Hepatocyte (in vitro differentiated cells): ENCODE data around the gene RPTOR. TPM values are rescaled to one million over a fixed set of nuclear protein-coding genes. Genes with fewer than 3 reads are reported as not detected.

ENCODE experiments used
- DNase-seq: peaks from one replicate; pipeline ENCODE4 v3.0.0-alpha.2; 2016; ENCODE audit warnings: low spot score
- H2AFZ ChIP-seq: fragments of 200-600 bp; sonication (generic); 2 replicates; pipeline ENCODE4 v1.6.0; 2016; ENCODE audit warnings: antibody characterized with exemption, mild to moderate bottlenecking
- H3K27ac ChIP-seq: fragments of 200-600 bp; sonication (generic); 2 replicates; pipeline ENCODE4 v1.5.1; 2016; ENCODE audit warnings: mild to moderate bottlenecking
- H3K27me3 ChIP-seq: fragments of 200-600 bp; sonication (generic); 2 replicates; pipeline ENCODE4 v1.6.1; 2016
- H3K36me3 ChIP-seq: fragments of 200-600 bp; sonication (generic); replicated peaks from 2 replicates; pipeline ENCODE4 v1.5.1; 2016; ENCODE audit warnings: low read depth; ENCODE audit not compliant: insufficient read depth
- H3K4me1 ChIP-seq: fragments of 200-600 bp; sonication (generic); 2 replicates; pipeline ENCODE4 v1.5.1; 2016; ENCODE audit warnings: mild to moderate bottlenecking, moderate library complexity; ENCODE audit not compliant: insufficient read depth
- H3K4me2 ChIP-seq: fragments of 200-600 bp; sonication (generic); 2 replicates; pipeline ENCODE4 v1.6.0; 2016
- H3K4me3 ChIP-seq: fragments of 200-600 bp; sonication (generic); 2 replicates; pipeline ENCODE4 v1.5.1; 2016; ENCODE audit warnings: mild to moderate bottlenecking
- H3K79me2 ChIP-seq: fragments of 200-600 bp; sonication (generic); 2 replicates; pipeline ENCODE4 v1.6.0; 2017; ENCODE audit warnings: mild to moderate bottlenecking
- H3K9me2 ChIP-seq: fragments of 200-600 bp; sonication (generic); replicated peaks from 2 replicates; pipeline ENCODE4 v1.6.0; 2017; ENCODE audit warnings: mild to moderate bottlenecking; ENCODE audit not compliant: insufficient read depth
- H3K9me3 ChIP-seq: fragments of 200-600 bp; sonication (generic); 2 replicates; pipeline ENCODE4 v1.5.1; 2016; ENCODE audit warnings: low read depth, mild to moderate bottlenecking
- H4K20me1 ChIP-seq: fragments of 200-600 bp; sonication (generic); 2 replicates; pipeline ENCODE4 v1.6.0; 2016; ENCODE audit warnings: mild to moderate bottlenecking; ENCODE audit not compliant: insufficient read depth, poor library complexity, severe bottlenecking
- CTCF ChIP-seq: fragments of 200-600 bp; sonication (generic); IDR thresholded peaks from 2 replicates; pipeline ENCODE4 v1.5.1; 2016; ENCODE audit warnings: antibody characterized with exemption, mild to moderate bottlenecking; ENCODE audit not compliant: poor library complexity
- EZH2 ChIP-seq: fragments of 200-600 bp; sonication (generic); IDR thresholded peaks from 2 replicates; pipeline ENCODE4 v1.6.1; 2016; ENCODE audit warnings: antibody characterized with exemption, mild to moderate bottlenecking, borderline replicate concordance
- EZH2phosphoT487 ChIP-seq: fragments of 200-600 bp; sonication (generic); IDR thresholded peaks from one replicate; pipeline ENCODE4 v1.6.1; 2018; ENCODE audit warnings: antibody characterized with exemption, mild to moderate bottlenecking, low read depth, moderate library complexity; ENCODE audit not compliant: unreplicated experiment, severe bottlenecking
- WGBS: methylation state at CpG from one replicate; pipeline ENCODE4 v1.1.6; 2016; ENCODE audit warnings: low lambda C conversion rate; ENCODE audit errors: missing lambda C conversion rate; 5-methylcytosine and 5-hydroxymethylcytosine counted together
- polyA plus RNA-seq: library from polyadenylated mRNA; unstranded; fragments of >200 nt; fragmentation: Nextera tagmentation; extraction: Ambion mirVana; gene quantifications from 2 replicates; pipeline ENCODE4 v1.2.1, GENCODE V29; 2016
- total RNA-seq: library from RNA; depleted of rRNA; stranded (reverse); fragments of >200 nt; gene quantifications from 2 replicates; pipeline ENCODE4 v1.2.3, GENCODE V29; 2014

The RPTOR gene
- total and polyA plus RNA-seq, 2 experiments from 2014 or later, result 14.1 to 20.6 TPM

DNA sequence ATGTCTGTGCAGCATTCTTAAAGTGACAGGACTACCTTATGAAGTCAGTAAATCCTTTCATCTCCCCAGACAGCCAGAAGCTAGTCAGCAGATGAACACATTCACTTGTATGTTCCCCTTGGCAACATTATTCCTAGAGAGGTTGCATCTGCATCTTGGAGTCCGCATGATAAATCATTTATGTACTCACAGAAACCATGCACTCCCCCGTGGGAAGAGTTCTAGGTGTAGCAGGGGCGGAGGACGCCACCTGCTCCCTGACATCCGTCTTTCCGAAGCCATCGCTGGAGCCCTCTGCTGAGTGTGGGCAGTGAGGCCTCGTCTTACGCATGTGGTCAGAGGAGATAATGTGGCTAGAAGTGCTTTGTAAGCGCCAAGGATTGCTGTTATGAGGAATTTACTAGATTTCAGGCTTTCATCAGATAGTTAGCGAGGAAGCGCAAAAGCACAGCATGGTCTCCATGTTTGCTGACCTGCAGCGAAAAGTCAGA is 144.5 kb downstream of the RPTOR start:
- no peak for DNase-seq
- no peaks in the 10 kb centered on the region for H3K9me3 ChIP-seq
- no peaks in the 10 kb centered on the region for H4K20me1 ChIP-seq
- no peaks in the 10 kb centered on the region for H3K9me2 ChIP-seq
- H3K36me3 ChIP-seq, result no peaks in the 10 kb centered on the region
- H3K27ac ChIP-seq, result no peak overlapping the region
- no peak for TF ChIP-seq EZH2phosphoT487
- peaks cover 7% of the 10 kb centered on the region for H3K4me1 ChIP-seq
- H3K79me2 ChIP-seq, result peaks cover 25% of the 10 kb centered on the region
- H2AFZ ChIP-seq, result no peak overlapping the region
- no peaks in the 10 kb centered on the region for H3K27me3 ChIP-seq
- no peak overlapping the region for H3K4me2 ChIP-seq
- no peak overlapping the region for H3K4me3 ChIP-seq
- 82% methylated on average over 13 of the region's 13 CpGs for WGBS

DNA sequence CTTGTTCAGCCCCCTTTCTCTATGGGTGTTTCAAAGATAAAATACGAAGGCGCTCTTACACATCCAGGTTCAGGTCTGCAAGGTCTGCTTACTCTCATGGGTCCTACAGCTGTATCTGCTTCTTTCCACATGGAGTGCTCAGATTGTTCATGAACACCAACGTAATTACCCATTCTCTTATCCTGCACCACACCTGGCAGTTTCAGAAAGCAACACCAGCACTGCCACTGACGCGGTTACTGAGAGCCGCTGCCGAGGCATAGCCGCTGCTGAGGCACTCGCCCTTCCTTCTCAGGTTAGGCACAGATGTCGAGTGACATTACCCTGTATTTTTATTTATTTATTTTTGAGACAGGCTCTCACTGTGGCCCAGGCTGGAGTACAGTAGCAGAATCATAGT is 147.1 kb downstream of the RPTOR start:
- H3K4me2 ChIP-seq, result no peak overlapping the region
- peaks cover 28% of the 10 kb centered on the region for H3K4me1 ChIP-seq
- H3K27me3 ChIP-seq, result no peaks in the 10 kb centered on the region
- no peaks in the 10 kb centered on the region for H3K36me3 ChIP-seq
- 96% methylated on average over 10 of the region's 10 CpGs for WGBS
- TF ChIP-seq CTCF, result no peak
- no peak for TF ChIP-seq EZH2phosphoT487
- TF ChIP-seq EZH2, result no peak
- no peaks in the 10 kb centered on the region for H3K9me2 ChIP-seq
- no peaks in the 10 kb centered on the region for H3K9me3 ChIP-seq
- H3K4me3 ChIP-seq, result no peak overlapping the region
- H2AFZ ChIP-seq, result no peak overlapping the region
- H3K79me2 ChIP-seq, result peaks cover 42% of the 10 kb centered on the region
- no peaks in the 10 kb centered on the region for H4K20me1 ChIP-seq
- no peak overlapping the region for H3K27ac ChIP-seq
- DNase-seq, result no peak

GRCh38 chr17:80692931-80693467 is 148.4 kb downstream of the RPTOR start:
- Histone ChIP-seq H4K20me1 (no peaks in the 10 kb centered on the region), H3K36me3 (no peaks in the 10 kb centered on the region), H3K27ac (no peak overlapping the region), H3K4me3 (no peak overlapping the region), H3K4me1 (peaks cover 28% of the 10 kb centered on the region), H3K4me2 (no peak overlapping the region), H3K9me2 (no peaks in the 10 kb centered on the region), H3K79me2 (peaks cover 54% of the 10 kb centered on the region), H2AFZ (no peak overlapping the region), H3K9me3 (no peaks in the 10 kb centered on the region), H3K27me3 (no peaks in the 10 kb centered on the region)
- TF ChIP-seq EZH2phosphoT487, result no peak
- TF ChIP-seq EZH2, result no peak
- TF ChIP-seq CTCF, result no peak
- WGBS, result 92% methylated on average over 13 of the region's 13 CpGs
- DNase-seq, result no peak

DNA sequence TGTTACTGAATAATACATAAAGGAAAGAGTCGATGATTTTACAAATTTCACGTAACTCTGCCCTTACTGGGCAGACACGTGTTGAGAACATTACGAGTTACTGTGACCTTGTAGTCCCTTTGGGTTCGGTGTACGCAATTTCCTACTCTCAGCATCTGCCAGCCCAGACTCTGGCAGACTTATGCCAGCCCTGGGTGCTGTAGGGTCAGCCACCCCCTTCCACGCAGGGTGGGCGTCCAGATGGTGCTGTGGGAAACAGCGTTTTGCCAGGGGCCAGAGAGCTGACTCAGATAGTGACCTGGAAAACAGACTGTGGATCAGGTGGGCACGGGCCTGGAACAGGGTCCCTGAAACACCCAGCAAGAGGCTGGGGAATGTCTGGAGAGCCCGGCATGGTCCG is 148.9 kb downstream of the RPTOR start:
- H4K20me1 ChIP-seq, result no peaks in the 10 kb centered on the region
- no peaks in the 10 kb centered on the region for H3K9me2 ChIP-seq
- no peak for TF ChIP-seq EZH2
- no peak for TF ChIP-seq EZH2phosphoT487
- no peak for TF ChIP-seq CTCF
- H3K4me2 ChIP-seq, result no peak overlapping the region
- H3K79me2 ChIP-seq, result peaks cover 59% of the 10 kb centered on the region
- no peaks in the 10 kb centered on the region for H3K36me3 ChIP-seq
- no peaks in the 10 kb centered on the region for H3K9me3 ChIP-seq
- H3K4me3 ChIP-seq, result no peak overlapping the region
- H3K27me3 ChIP-seq, result no peaks in the 10 kb centered on the region
- no peak overlapping the region for H2AFZ ChIP-seq
- no peak for DNase-seq
- WGBS, result 89% methylated on average over 12 of the region's 12 CpGs
- peaks cover 28% of the 10 kb centered on the region for H3K4me1 ChIP-seq
- peak overlapping the region; percentile 95 for H3K27ac ChIP-seq
